Measurements from ENCODE around the gene RING1.

Gene RING1

GRCh38 chr6:33200219-33201146 is 7.8 kb upstream of the RING1 start, which contains the start of the genes RXRB and SLC39A7:
TSS of gene RXRB (minus strand) at chr6:33200665. CDS start at chr6:33200476, 189 bp downstream.
TSS of gene SLC39A7 (plus strand) at chr6:33200867. CDS start at chr6:33201246, 379 bp downstream.
- no peaks in the 10 kb centered on the region for H3K79me2 ChIP-seq (ENCODE audit: insufficient read depth, low read length)
- TF ChIP-seq EZH2 (IDR thresholded peaks at IDR 0.05; ENCODE audit: borderline replicate concordance, low read length) (no peak), CTCF (IDR thresholded peaks at IDR 0.05; ENCODE audit: low read length) (no peak)

GRCh38 chr6:33201147-33201545 is 7.2 kb upstream of the RING1 start:
- Histone ChIP-seq H3K9ac (ENCODE audit: low read length) (peak overlapping the region; percentile 85), H3F3A (ENCODE audit: insufficient read depth, low read length) (0 out of 2 replicates have a peak, but pooled peaks cover 4% of the 10 kb centered on the region), H3K4me2 (ENCODE audit: low read length) (peak overlapping the region; percentile 95), H3K4me3 (ENCODE audit: low read depth, low read length, poor library complexity, severe bottlenecking) (peak overlapping the region; percentile 91), H3K9me2 (ENCODE audit: low read depth, low read length) (no peaks in the 10 kb centered on the region), H3K36me3 (ENCODE audit: insufficient read depth, low read length) (peaks cover 31% of the 10 kb centered on the region; the same call in 1 of the 2 replicates), H3K27me3 (ENCODE audit: insufficient read depth, low read length) (no peaks in the 10 kb centered on the region), H2AFZ (ENCODE audit: low read length) (no peak overlapping the region), H4K20me1 (ENCODE audit: insufficient read depth, low read length) (no peaks in the 10 kb centered on the region), H3K9me3 (ENCODE audit: low read length) (no peaks in the 10 kb centered on the region), H3K27ac (ENCODE audit: low read depth, low read length, poor library complexity, severe bottlenecking) (peak overlapping the region; percentile 84), H3K79me2 (ENCODE audit: insufficient read depth, low read length) (no peaks in the 10 kb centered on the region), H3K4me1 (ENCODE audit: insufficient read depth, low read length, severe bottlenecking) (peaks cover 47% of the 10 kb centered on the region)
- TF ChIP-seq EZH2 (IDR thresholded peaks at IDR 0.05; ENCODE audit: borderline replicate concordance, low read length) = no peak
- TF ChIP-seq CTCF (IDR thresholded peaks at IDR 0.05; ENCODE audit: low read length) = no peak

More at GRCh38 chr6:33200219-33201146, 7.8 kb upstream of the RING1 start, which contains the start of the genes RXRB and SLC39A7:
- Histone ChIP-seq H3K36me3 (ENCODE audit: insufficient read depth, low read length) (peaks cover 37% of the 10 kb centered on the region), H3K9ac (ENCODE audit: low read length) (peak within 1 kb of the TSS; percentile 85), H3K27ac (ENCODE audit: low read depth, low read length, poor library complexity, severe bottlenecking) (peak within 1 kb of the TSS; percentile 84), H3K4me3 (ENCODE audit: low read depth, low read length, poor library complexity, severe bottlenecking) (peak within 1 kb of the TSS; percentile 91), H4K20me1 (ENCODE audit: insufficient read depth, low read length) (no peaks in the 10 kb centered on the region), H3K4me2 (ENCODE audit: low read length) (peak within 1 kb of the TSS; percentile 95), H2AFZ (ENCODE audit: low read length) (no peak within 1 kb of the TSS), H3K9me3 (ENCODE audit: low read length) (no peaks in the 10 kb centered on the region), H3F3A (ENCODE audit: insufficient read depth, low read length) (no peaks in the 10 kb centered on the region), H3K4me1 (ENCODE audit: insufficient read depth, low read length, severe bottlenecking) (peaks cover 45% of the 10 kb centered on the region), H3K27me3 (ENCODE audit: insufficient read depth, low read length) (no peaks in the 10 kb centered on the region), H3K9me2 (ENCODE audit: low read depth, low read length) (no peaks in the 10 kb centered on the region)

- Histone ChIP-seq H3K79me2 (ENCODE audit: insufficient read depth, low read length) (no peaks in the 10 kb centered on the region), H3K27ac (ENCODE audit: low read depth, low read length, poor library complexity, severe bottlenecking) (no peak overlapping the region), H3K9me2 (ENCODE audit: low read depth, low read length) (no peaks in the 10 kb centered on the region), H3K4me2 (ENCODE audit: low read length) (peak overlapping the region; percentile 95), H3F3A (ENCODE audit: insufficient read depth, low read length) (0 out of 2 replicates have a peak, but pooled peaks cover 4% of the 10 kb centered on the region), H3K4me3 (ENCODE audit: low read depth, low read length, poor library complexity, severe bottlenecking) (peak overlapping the region; percentile 91), H3K9ac (ENCODE audit: low read length) (peak overlapping the region; percentile 85; the same call in 1 of the 2 replicates), H4K20me1 (ENCODE audit: insufficient read depth, low read length) (no peaks in the 10 kb centered on the region), H3K4me1 (ENCODE audit: insufficient read depth, low read length, severe bottlenecking) (peaks cover 49% of the 10 kb centered on the region), H3K27me3 (ENCODE audit: insufficient read depth, low read length) (no peaks in the 10 kb centered on the region), H3K9me3 (ENCODE audit: low read length) (no peaks in the 10 kb centered on the region), H3K36me3 (ENCODE audit: insufficient read depth, low read length) (peaks cover 28% of the 10 kb centered on the region; the same call in 1 of the 2 replicates), H2AFZ (ENCODE audit: low read length) (no peak overlapping the region)
- no peak for TF ChIP-seq EZH2 (IDR thresholded peaks at IDR 0.05; ENCODE audit: borderline replicate concordance, low read length)
- TF ChIP-seq CTCF (IDR thresholded peaks at IDR 0.05; ENCODE audit: low read length) = no peak
Measured at GRCh38 chr6:33201935-33202334, 6.4 kb upstream of the RING1 start.
